ENCODE data around the gene AOC3. TPM values are rescaled to one million over a fixed set of nuclear protein-coding genes. Genes with fewer than 3 reads are reported as not detected.
A peak's percentile ranks its signal among the peaks of the same experiment; 100 is the strongest.

The AOC3 gene
- total and polyA plus RNA-seq, 2 of the 13 experiments (the other 11 are each of a cell fraction or from before 2014, with no cell fraction given) = 8.7 to 51.7 TPM

DNA sequence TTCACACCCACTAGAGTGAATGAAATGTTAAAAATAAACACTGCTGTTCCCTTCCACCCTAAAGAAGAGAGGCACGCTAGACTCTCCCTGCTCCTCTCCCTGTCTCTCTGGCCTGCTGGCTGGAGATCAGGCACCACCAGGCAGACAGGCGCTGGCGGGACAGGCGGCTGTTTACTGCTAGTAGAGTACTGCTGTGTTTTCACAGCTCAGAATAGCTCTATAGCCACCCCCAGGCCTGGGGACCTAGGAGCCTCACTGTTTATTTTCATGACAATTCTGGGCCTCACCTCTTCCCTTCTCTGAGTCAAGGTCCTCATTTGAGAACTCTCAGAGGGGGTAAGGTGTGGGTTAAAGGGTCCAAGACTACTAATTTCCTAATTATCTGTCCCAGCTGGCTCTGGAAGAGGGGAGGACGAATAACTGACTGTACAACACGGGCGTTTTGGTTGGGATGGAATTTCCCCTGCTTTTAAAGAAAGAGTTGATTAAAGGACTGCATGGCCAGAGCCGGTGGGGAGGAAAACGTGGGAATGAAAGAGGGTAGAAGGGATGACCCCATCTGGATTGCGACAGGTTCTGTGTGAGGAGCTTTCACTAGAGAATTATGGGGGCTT is 40.6 kb downstream of the AOC3 start (continued):
- TF ChIP-seq, protein P1, sequence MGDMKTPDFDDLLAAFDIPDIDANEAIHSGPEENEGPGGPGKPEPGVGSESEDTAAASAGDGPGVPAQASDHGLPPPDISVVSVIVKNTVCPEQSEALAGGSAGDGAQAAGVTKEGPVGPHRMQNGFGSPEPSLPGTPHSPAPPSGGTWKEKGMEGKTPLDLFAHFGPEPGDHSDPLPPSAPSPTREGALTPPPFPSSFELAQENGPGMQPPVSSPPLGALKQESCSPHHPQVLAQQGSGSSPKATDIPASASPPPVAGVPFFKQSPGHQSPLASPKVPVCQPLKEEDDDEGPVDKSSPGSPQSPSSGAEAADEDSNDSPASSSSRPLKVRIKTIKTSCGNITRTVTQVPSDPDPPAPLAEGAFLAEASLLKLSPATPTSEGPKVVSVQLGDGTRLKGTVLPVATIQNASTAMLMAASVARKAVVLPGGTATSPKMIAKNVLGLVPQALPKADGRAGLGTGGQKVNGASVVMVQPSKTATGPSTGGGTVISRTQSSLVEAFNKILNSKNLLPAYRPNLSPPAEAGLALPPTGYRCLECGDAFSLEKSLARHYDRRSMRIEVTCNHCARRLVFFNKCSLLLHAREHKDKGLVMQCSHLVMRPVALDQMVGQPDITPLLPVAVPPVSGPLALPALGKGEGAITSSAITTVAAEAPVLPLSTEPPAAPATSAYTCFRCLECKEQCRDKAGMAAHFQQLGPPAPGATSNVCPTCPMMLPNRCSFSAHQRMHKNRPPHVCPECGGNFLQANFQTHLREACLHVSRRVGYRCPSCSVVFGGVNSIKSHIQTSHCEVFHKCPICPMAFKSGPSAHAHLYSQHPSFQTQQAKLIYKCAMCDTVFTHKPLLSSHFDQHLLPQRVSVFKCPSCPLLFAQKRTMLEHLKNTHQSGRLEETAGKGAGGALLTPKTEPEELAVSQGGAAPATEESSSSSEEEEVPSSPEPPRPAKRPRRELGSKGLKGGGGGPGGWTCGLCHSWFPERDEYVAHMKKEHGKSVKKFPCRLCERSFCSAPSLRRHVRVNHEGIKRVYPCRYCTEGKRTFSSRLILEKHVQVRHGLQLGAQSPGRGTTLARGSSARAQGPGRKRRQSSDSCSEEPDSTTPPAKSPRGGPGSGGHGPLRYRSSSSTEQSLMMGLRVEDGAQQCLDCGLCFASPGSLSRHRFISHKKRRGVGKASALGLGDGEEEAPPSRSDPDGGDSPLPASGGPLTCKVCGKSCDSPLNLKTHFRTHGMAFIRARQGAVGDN (CRISPR knock-in tag; IDR thresholded peaks at IDR 0.05) = peak; percentile 86
- TF ChIP-seq, protein P2, sequence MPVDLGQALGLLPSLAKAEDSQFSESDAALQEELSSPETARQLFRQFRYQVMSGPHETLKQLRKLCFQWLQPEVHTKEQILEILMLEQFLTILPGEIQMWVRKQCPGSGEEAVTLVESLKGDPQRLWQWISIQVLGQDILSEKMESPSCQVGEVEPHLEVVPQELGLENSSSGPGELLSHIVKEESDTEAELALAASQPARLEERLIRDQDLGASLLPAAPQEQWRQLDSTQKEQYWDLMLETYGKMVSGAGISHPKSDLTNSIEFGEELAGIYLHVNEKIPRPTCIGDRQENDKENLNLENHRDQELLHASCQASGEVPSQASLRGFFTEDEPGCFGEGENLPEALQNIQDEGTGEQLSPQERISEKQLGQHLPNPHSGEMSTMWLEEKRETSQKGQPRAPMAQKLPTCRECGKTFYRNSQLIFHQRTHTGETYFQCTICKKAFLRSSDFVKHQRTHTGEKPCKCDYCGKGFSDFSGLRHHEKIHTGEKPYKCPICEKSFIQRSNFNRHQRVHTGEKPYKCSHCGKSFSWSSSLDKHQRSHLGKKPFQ (CRISPR knock-in tag; IDR thresholded peaks at IDR 0.05; ENCODE audit: insufficient replicate concordance) = no peak
- TF ChIP-seq U2AF2 (IDR thresholded peaks at IDR 0.05; ENCODE audit: low read depth, low read length) (no peak), KMT2B (CRISPR knock-in tag; IDR thresholded peaks at IDR 0.05) (peak; percentile 31; the same call in 1 of the 2 replicates), FOXP4 (CRISPR knock-in tag; IDR thresholded peaks at IDR 0.05) (peak; percentile 92), ZNF747 (CRISPR knock-in tag; IDR thresholded peaks at IDR 0.05; ENCODE audit: borderline replicate concordance) (0 out of 2 replicates have a peak, but pooled peaks have one; percentile 50), SIN3A (IDR thresholded peaks at IDR 0.05; ENCODE audit: borderline replicate concordance, low read depth, low read length) (no peak), FOXK1 (CRISPR knock-in tag; IDR thresholded peaks at IDR 0.05; ENCODE audit: borderline replicate concordance, low read depth) (peak; percentile 63; the same call in 1 of the 2 replicates), U2AF1 (optimal IDR thresholded peaks at IDR 0.05; ENCODE audit: low read depth, low read length) (no peak), EP300 (IDR thresholded peaks at IDR 0.05; ENCODE audit: low read depth in 2 of 2, low read length in 2 of 2) (peak in 1 of 2 experiments; percentile 44; a peak in 2 of 4 replicates), EP300 (CRISPR knock-in tag; IDR thresholded peaks at IDR 0.05; ENCODE audit: borderline replicate concordance) (no peak), TOPORS (CRISPR knock-in tag; IDR thresholded peaks at IDR 0.05) (0 out of 2 replicates have a peak, but pooled peaks have one; percentile 23), EZH2 (conservative IDR thresholded peaks at IDR 0.05; ENCODE audit: low read depth, low read length) (no peak), ZBTB21 (CRISPR knock-in tag; IDR thresholded peaks at IDR 0.05) (no peak), SIN3B (IDR thresholded peaks at IDR 0.05; ENCODE audit: low read length) (no peak)
- TF ChIP-seq, protein P3, sequence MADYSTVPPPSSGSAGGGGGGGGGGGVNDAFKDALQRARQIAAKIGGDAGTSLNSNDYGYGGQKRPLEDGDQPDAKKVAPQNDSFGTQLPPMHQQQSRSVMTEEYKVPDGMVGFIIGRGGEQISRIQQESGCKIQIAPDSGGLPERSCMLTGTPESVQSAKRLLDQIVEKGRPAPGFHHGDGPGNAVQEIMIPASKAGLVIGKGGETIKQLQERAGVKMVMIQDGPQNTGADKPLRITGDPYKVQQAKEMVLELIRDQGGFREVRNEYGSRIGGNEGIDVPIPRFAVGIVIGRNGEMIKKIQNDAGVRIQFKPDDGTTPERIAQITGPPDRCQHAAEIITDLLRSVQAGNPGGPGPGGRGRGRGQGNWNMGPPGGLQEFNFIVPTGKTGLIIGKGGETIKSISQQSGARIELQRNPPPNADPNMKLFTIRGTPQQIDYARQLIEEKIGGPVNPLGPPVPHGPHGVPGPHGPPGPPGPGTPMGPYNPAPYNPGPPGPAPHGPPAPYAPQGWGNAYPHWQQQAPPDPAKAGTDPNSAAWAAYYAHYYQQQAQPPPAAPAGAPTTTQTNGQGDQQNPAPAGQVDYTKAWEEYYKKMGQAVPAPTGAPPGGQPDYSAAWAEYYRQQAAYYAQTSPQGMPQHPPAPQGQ (CRISPR knock-in tag; IDR thresholded peaks at IDR 0.05; ENCODE audit: borderline replicate concordance) = no peak
- TF ChIP-seq, protein P4, sequence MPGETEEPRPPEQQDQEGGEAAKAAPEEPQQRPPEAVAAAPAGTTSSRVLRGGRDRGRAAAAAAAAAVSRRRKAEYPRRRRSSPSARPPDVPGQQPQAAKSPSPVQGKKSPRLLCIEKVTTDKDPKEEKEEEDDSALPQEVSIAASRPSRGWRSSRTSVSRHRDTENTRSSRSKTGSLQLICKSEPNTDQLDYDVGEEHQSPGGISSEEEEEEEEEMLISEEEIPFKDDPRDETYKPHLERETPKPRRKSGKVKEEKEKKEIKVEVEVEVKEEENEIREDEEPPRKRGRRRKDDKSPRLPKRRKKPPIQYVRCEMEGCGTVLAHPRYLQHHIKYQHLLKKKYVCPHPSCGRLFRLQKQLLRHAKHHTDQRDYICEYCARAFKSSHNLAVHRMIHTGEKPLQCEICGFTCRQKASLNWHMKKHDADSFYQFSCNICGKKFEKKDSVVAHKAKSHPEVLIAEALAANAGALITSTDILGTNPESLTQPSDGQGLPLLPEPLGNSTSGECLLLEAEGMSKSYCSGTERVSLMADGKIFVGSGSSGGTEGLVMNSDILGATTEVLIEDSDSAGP (CRISPR knock-in tag; IDR thresholded peaks at IDR 0.05; ENCODE audit: borderline replicate concordance) = peak; percentile 51

Measured in HepG2 (cell line).